HepG2 (cell line): Measurements from ENCODE around the gene RPL6. TPM values are rescaled to one million over a fixed set of nuclear protein-coding genes. Genes with fewer than 3 reads are reported as not detected.

ENCODE experiments used
- AKAP8 ChIP-seq: sonication (generic); formaldehyde crosslinking; IDR thresholded peaks from 2 replicates; pipeline ENCODE4 v1.5.1; 2020; ENCODE audit warnings: mild to moderate bottlenecking, missing genetic modification reagents
- GZF1 ChIP-seq: sonication (generic); formaldehyde crosslinking; IDR thresholded peaks from 2 replicates; pipeline ENCODE4 v1.5.1; 2020; ENCODE audit warnings: mild to moderate bottlenecking, missing genetic modification reagents
- HNRNPH1 ChIP-seq: fragments of 200-400 bp; formaldehyde crosslinking; optimal IDR thresholded peaks from 2 replicates; pipeline ENCODE3; 2017; ENCODE audit warnings: mild to moderate bottlenecking, low read depth, low read length
- ISL2 ChIP-seq: sonication (generic); formaldehyde crosslinking; IDR thresholded peaks from 2 replicates; pipeline ENCODE4 v1.5.0; 2020; ENCODE audit warnings: missing genetic modification reagents
- NAIF1 ChIP-seq: sonication (generic); formaldehyde crosslinking; IDR thresholded peaks from 2 replicates; pipeline ENCODE4 v1.5.0; 2020; ENCODE audit warnings: mild to moderate bottlenecking, missing genetic modification reagents, borderline replicate concordance
- NCOA2 ChIP-seq: sonication (generic); formaldehyde crosslinking; IDR thresholded peaks from 2 replicates; pipeline ENCODE4 v1.8.0; 2022; ENCODE audit warnings: inconsistent platforms
- ZBTB10 ChIP-seq: sonication (generic); formaldehyde crosslinking; IDR thresholded peaks from 2 replicates; pipeline ENCODE4 v1.4.0; 2020; ENCODE audit warnings: missing genetic modification reagents, borderline replicate concordance
- ZBTB14 ChIP-seq: sonication (generic); formaldehyde crosslinking; IDR thresholded peaks from 2 replicates; pipeline ENCODE4 v1.4.0; 2020; ENCODE audit warnings: missing genetic modification reagents
- ZHX2 ChIP-seq, 2 experiments: sonication (generic) in 1 of 2; formaldehyde crosslinking in 1 of 2; IDR thresholded peaks; 2 replicates each; pipeline versions ENCODE4 v1.6.1 to v1.9.0; 2014 to 2022; ENCODE audit warnings: antibody characterized with exemption in 1 of 2, borderline replicate concordance in 1 of 2, inconsistent platforms in 1 of 2, low read depth in 1 of 2, missing genetic modification reagents in 1 of 2
- ZNF180 ChIP-seq: sonication (generic); formaldehyde crosslinking; IDR thresholded peaks from 2 replicates; pipeline ENCODE4 v1.4.0; 2020; ENCODE audit warnings: low read depth, missing genetic modification reagents, borderline replicate concordance
- ZNF446 ChIP-seq: sonication (generic); formaldehyde crosslinking; IDR thresholded peaks from 2 replicates; pipeline ENCODE4 v1.5.0; 2020; ENCODE audit warnings: mild to moderate bottlenecking, missing genetic modification reagents
- ZNF501 ChIP-seq: sonication (generic); formaldehyde crosslinking; IDR thresholded peaks from 2 replicates; pipeline ENCODE4 v1.5.1; 2020; ENCODE audit warnings: mild to moderate bottlenecking, moderate library complexity, missing genetic modification reagents
- ZNF510 ChIP-seq: sonication (generic); formaldehyde crosslinking; IDR thresholded peaks from 2 replicates; pipeline ENCODE4 v1.4.0; 2020; ENCODE audit warnings: low read depth, mild to moderate bottlenecking, missing genetic modification reagents
- ZNF549 ChIP-seq: sonication (generic); formaldehyde crosslinking; IDR thresholded peaks from 2 replicates; pipeline ENCODE4 v1.5.0; 2020; ENCODE audit warnings: missing genetic modification reagents
- ZNF614 ChIP-seq: IDR thresholded peaks from 2 replicates; pipeline ENCODE4 v1.6.1; 2018; ENCODE audit warnings: missing biosample characterization, missing genetic modification reagents, inconsistent platforms, borderline replicate concordance
- ZNF777 ChIP-seq: sonication (generic); formaldehyde crosslinking; IDR thresholded peaks from 2 replicates; pipeline ENCODE4 v1.4.0; 2020; ENCODE audit warnings: missing genetic modification reagents
- ZNF891 ChIP-seq: sonication (generic); formaldehyde crosslinking; IDR thresholded peaks from 2 replicates; pipeline ENCODE4 v1.5.0; 2020; ENCODE audit warnings: mild to moderate bottlenecking, missing genetic modification reagents
- polyA plus RNA-seq, 8 experiments: library from polyadenylated mRNA; depleted of rRNA in 3 of 8; stranded (reverse) in 7 of 8; unstranded in 1 of 8; fragments of >200 nt; fragmentation: Illumina TruSeq in 4 of 8; extraction: Trizol in 4 of 8; gene quantifications; 2 replicates each; pipeline versions ENCODE4 v1.2.1 to v1.2.3, GENCODE V29; 2011 to 2016; ENCODE audit warnings: low read depth in 4 of 8, missing spikeins in 1 of 8, mixed read lengths in 1 of 8; ENCODE audit not compliant: insufficient read depth in 1 of 8
- total RNA-seq, 5 experiments: library from RNA; depleted of rRNA; stranded (reverse); fragments of >200 nt; fragmentation: Illumina TruSeq; extraction: Trizol; gene quantifications; 2 replicates each; pipeline ENCODE4 v1.2.3, GENCODE V29; 2016; ENCODE audit warnings: low read depth in 1 of 5

RPL6 gene
- total and polyA plus RNA-seq, 2 of the 13 experiments (the other 11 are each of a cell fraction or from before 2014, with no cell fraction given), result 1,551 to 1,719 TPM

GRCh38 chr12:112409064-112409905, at the start of gene RPL6 (continued):
- TF ChIP-seq ZHX2 (IDR thresholded peaks at IDR 0.05; ENCODE audit: low read depth) (no peak; the same call in 1 of the 2 replicates), ZHX2 (CRISPR knock-in tag; IDR thresholded peaks at IDR 0.05; ENCODE audit: borderline replicate concordance) (no peak), ZNF180 (CRISPR knock-in tag) (no peak; the same call in 1 of the 2 replicates), GZF1 (peak; percentile 44; the same call in 1 of the 2 replicates), NCOA2 (CRISPR knock-in tag) (0 out of 2 replicates have a peak, but pooled peaks have one; percentile 25), NAIF1 (CRISPR knock-in tag) (no peak; the same call in 1 of the 2 replicates), HNRNPH1 (peak; percentile 26), ZBTB10 (CRISPR knock-in tag) (0 out of 2 replicates have a peak, but pooled peaks have one; percentile 14), ZNF891 (CRISPR knock-in tag) (peak; percentile 97), AKAP8 (CRISPR knock-in tag) (no peak), ZNF446 (CRISPR knock-in tag) (no peak), ISL2 (CRISPR knock-in tag) (peak; percentile 65), ZNF777 (CRISPR knock-in tag) (no peak), ZNF501 (peak; percentile 87; the same call in 1 of the 2 replicates), ZBTB14 (CRISPR knock-in tag) (no peak), ZNF614 (peak; percentile 80), ZNF510 (peak; percentile 86; the same call in 1 of the 2 replicates), ZNF549 (CRISPR knock-in tag) (no peak)
